Fibroblast of skin of right biceps (primary cell): ENCODE results near the gene FASTK.
A peak's percentile ranks its signal among the peaks of the same experiment; 100 is the strongest.

ENCODE experiments used
- DNase-seq: peaks from one replicate; pipeline ENCODE4 v3.0.0-alpha.2; 2013

FASTK gene

DNA sequence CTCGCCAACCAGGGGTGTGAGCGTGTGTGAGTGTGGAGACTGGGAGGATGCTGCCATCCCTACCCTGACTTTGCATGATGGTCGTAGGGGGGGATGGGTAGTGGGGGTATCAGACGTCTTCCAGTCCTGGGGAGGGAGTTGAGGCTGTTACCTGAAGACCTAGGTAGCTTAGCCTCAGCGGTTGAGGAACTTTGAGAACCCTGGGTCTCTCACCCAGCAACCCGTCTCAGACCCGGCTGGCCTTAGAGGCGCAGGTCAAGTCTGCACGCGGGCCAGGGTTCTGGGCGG, 18.6 kb downstream of the FASTK start:
- DNase-seq, result no peak

DNA sequence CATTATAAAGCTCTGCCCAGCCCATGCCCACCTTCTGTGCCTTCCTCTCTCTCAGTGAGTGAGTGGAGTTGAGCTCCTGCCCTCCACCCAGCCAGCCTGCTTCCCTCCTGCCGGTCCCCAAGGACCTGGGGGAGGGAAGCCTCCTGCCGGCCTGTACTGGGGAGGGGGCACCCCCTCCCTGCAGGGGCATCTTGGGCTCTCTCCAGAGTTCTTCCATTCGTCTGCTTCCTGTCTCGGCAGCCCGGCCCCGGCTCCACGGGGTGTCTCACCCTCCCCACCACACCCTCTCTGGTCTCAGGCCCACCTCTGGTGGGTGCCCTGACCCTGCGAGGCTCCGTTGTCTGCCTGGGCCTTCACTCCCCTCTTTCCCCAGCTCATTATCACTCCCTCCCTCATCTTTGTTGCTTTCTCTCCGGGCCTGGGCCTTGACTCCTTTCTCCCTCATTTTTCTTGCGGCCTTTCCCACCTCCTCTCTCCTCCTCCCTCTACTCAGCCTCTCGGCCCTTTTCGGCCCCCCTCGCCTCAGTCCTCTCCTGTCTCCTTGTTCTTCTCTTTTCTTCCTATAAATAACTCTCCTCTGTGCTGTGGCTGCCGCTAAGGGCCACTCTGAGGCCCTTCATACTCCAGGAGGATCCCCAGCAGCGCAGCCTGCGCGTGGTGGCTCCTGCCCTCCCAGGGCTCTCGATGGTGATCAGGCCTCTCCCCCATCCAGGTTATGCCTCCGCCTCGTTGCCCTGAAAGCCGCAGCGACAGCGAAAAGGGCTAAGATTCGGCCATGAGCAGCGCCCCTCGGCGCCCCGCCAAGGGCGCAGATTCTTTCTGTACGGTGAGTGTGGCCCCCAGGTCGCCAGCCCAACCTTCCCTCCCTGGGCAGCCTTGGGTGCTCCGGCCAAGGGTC, 19.1 kb downstream of the FASTK start:
- DNase-seq, result peak; percentile 32

DNA sequence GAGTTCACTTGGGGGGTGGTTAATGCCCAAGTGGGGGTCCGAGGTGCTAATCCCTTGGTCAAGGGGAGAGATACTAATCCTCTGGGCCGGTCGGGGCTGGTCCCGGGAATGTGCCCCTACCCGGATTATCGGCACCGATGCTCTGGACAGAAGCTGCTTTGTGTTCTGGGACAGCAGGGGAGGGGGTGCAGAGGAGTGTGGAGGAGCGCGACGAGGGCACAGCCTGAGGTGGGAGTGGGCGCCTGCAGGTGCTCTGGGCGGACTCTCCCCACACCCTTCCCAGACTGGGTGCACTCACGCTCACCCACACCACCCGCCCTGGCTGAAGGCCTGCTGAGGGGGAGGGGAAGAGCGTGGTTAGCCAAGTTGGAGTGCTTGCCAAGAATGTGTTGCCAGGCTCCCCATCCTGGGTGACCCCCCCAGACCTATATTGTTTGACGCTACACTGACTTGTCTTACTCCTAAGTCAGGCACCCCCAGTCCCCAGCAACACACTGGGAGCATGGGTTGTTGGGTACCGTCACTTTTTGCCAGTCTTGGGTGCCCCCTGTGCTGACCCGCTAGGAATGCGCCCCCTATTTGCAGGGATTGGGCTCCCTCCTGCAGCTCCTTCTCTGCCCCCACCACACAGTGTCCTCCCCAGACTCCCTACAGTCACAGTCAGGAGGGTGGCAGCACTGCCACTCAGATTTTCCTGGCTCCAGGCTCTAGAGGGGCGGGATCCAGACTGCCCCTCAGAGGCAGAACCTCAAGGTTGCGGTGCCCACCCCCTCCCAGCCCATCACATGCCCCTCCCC, 20.0 kb downstream of the FASTK start:
- DNase-seq, result peak; percentile 27

DNA sequence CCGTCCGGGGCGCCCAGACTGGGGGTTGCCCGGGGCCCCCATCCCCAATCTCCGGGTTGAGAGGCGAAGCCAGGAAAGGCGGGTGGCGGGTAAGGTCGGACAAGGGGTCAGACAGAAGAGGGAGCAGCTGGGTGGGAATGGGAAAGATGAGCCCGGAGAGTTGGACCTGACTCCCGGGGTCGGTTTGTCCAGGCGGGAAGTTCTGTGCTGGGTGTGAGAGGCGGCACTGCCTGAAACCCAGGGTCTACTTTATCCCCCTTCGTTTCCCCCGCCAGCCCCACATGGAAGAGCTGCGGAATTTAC, 20.5 kb downstream of the FASTK start:
- no peak for DNase-seq

DNA sequence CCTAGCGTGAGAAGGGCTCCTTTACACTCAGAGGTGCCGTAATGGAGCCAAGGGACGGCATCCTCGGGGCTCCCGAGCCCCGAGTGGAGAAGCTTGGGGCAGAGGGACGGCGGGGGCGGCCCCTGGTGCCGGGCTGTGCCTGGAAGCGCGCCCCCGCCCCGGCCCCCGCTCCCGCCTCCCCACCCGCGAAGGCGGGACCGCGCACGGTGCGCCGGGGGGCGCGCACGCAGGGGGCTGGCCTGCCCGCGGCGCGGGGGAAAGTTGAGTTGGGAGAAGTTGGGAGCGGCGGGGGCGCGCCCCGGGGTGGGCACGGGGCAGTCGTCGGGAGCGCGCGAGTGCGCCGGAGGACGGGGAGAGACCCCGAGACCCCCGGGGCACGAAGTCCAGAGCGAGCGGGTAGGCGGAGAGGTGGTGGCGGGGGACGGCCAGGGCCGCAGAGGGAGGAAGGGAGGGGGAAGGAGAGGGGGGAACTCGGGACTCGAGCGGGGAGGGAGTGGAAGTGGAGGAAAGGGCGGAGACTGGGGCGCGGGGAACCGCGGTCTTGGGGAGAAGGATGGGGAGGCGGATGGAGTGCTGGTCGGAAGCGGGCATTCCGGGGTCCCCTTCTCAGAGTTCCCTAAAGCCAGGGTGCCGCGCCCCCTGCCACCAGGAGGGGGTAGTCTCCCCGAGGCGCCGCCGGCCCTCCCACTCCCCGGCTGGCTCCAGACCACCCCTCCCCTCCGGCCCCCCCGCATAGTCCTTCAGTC, 21.1 kb downstream of the FASTK start, which contains the start of gene SLC4A2:
TSS of gene SLC4A2 (plus strand) at position 223 of the 746 bp plus-strand sequence. CDS start 2,399 bp downstream, outside the sequence.
- DNase-seq, result peak; percentile 82

DNA sequence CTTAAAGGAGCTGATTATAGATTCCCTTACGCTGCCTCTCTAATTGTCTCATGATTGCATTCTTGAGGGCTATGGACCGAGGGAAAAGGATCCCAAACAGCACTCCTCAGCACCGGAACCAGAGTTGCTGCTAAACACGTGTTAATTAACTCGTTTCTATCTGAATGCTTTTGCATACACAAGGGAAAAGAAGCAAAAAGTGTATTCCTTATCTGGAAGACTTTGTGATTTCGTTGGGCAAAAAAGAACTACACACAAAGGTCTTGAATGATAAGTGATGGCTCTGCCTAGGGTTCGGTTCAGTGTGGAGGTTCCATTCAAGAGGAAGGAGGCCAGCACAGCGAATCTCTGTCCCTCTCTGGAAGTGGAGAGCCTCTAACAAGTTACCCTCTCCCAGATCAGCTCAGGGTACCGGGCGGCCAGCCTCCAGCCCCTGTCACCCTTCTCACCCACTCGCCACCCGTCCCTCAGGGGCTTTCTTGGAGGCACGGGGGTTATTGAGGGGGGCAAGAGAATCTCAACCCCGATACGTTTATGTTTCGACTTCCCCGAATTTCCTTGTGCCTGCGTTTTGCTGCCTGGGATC, 21.7 kb downstream of the FASTK start:
- no peak for DNase-seq

DNA sequence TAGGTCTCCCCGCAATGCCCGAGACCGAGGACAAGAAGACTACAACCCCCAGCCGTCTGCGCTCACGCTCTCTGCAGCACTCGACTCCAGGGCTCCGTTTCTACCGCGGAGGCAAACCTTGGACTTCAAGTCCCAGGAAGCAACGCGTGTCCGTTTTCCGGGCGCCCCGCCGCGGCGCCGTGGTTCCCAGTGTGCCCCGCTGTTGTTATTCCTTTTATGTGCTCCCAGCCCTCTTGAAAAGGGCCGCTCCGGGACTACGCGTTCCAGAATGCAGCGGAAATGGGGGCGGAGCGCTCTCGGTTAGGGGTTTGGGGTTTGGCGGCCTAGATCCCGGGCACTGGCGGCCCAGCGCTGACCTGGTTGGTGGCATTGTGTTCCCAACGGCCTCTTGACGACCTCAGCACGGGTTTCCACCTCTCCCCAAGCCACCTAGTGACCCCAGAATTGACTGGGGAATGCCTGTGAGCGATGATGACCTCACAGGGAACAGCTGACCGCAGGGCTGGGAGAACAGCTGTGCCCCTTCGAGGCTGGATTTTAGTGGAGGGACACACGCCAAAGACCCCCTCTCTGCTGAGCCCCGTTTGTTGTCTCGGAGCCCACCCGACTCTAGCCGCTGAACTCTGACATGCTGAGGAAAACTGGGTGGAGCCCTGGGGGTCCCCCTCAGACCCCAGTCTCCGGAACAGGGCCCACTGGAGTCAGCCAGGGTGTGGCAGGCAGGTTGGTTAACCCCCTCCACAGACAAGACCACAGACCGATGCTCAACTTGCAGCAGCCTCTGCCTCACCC, 22.4 kb downstream of the FASTK start:
- DNase-seq, result peak; percentile 100

DNA sequence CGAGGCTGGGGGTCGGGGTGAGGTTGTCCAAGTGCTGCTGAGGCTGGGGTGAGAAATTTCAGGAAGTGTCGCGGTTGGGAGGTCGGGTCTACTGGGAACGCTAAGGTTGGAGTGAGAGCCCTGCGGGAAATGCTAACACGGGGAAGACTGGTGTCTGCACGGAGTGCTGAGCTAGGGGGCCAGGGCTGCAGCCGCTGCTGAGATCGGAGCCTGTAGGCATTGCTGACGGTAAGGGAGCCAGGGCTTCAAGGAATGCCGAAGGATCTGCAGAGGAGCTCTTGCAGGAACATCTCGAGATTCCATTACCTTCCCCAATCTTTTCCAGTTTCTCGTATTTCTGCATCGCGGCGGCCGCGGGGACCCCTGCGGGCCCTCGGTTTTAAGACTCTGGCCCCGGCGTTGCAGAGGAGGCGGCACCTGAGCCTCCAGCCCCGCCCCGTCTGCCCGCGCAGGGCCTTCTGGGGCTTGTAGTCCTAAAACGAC, 23.1 kb downstream of the FASTK start, which contains the start of gene CDK5:
TSS of gene CDK5 (minus strand) at position 392 of the 483 bp plus-strand sequence. CDS start at position 343, 49 bp downstream.
- peak; percentile 26 for DNase-seq

DNA sequence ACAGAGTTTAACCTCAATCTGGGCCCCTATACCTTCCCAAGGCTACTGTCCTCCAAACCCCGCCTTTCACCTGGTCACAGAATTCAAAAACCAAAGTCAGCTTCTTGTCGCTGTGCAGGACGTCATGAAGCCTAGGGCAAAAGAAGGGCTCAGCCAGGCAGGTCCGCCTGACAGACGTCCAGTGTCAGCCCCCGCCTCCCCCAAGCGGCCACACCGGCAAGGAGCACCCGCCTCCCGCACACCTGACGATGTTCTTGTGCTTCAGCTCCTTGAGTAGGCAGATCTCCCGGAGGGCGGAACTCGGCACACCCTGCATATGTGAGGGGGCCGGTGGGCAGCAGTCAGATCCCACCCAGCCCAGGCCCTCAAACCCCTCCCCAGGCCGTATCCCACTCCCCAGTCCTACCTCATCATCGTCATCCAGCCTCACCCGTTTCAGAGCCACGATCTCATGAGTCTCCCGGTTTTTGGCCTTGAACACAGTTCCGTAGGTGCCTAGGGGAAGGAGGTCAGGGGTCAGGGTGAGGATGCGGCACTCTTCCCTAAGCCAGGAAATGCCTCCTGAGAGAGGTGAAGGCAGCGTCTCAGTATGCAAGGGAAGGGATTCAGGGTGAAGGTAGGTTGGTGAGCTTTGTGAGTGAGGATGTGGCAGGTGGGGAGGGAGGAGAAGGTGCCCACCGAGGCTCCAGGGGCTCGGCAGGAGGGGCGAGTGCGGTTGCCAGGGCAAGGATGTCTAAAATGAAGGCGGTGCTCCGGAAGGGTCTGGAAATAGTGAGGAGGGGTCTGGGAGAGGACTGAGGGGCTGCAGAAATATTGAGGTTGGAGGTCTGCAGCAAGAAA, 23.7 kb downstream of the FASTK start:
- no peak for DNase-seq

DNA sequence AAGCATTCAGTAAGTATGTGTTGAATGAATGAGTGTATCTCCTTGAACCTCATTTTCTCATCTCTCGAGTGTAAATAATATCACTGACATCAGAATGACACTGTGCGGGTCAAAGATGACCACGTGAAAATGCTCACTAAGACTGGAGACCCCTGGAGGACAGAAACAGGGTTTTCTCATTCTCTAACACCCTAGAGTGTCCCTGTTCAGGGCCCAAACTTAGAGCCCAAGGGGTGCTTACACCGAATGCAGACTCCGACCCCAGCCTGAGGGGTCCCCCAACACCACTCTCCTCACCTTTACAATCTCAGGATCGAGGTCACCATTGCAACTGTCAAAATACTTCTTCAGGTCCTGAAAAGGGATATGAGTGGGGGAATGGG, 24.3 kb downstream of the FASTK start:
- DNase-seq, result no peak

DNA sequence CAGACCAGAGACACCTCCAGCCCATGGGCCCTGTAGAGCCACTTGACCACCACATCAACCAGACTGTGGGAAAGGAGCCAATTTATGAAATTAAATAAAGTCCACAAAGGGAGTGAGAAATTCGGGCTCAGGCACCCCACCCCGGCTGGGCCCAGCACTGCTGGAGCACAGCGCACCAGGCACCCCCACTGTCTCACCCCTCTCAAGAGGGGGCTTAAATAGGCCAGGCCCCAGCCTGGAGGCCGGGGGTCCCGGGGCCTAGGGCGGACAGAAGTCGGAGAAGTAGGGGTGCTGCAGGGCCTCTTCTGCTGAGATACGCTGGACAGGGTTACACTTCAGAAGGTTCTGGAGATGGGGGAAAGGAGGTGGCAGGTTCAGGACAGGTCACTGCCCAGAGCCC, 26.9 kb downstream of the FASTK start:
- DNase-seq, result no peak

DNA sequence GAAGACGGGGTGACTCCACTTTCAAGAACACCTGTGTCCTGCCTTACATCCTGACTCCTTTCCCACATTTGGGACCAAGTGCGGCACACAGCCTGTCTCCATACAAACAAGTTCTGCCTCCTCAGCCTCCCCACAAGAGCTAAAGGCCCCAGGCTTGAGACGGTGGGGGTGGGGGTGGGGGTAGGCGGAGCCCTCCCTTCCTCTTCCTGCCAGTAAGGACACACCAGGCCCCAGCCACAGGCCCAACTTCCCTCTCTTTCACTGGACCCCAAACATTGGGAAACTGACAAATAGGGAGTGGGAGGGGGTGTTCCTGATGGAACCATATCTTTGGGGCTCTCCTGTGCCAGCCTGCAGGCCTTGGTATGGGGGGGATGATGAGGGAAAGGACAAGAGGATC, 27.5 kb downstream of the FASTK start:
- DNase-seq, result no peak

DNA sequence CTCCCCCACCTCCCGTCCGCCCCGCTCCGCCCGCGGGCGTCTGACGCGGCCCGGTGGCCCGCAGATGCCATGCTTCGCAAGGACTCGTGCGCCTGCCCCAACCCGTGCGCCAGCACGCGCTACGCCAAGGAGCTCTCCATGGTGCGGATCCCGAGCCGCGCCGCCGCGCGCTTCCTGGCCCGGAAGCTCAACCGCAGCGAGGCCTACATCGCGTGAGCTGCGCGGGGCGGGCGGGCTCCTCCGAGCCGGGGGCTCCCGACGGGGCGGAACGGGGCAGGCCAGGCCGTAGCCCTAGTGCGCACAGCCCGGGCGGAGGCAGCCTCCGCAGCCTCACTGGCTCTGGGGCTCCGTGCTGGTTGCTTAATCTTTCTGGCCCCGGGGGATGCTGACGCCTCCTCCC, 29.5 kb downstream of the FASTK start:
- DNase-seq, result peak; percentile 69

DNA sequence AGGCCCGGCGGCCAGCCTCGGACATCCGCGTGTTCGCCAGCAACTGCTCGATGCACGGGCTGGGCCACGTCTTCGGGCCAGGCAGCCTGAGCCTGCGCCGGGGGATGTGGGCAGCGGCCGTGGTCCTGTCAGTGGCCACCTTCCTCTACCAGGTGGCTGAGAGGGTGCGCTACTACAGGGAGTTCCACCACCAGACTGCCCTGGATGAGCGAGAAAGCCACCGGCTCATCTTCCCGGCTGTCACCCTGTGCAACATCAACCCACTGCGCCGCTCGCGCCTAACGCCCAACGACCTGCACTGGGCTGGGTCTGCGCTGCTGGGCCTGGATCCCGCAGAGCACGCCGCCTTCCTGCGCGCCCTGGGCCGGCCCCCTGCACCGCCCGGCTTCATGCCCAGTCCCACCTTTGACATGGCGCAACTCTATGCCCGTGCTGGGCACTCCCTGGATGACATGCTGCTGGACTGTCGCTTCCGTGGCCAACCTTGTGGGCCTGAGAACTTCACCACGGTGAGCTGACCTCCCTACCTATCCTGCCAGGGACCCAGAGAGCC, 31.6 kb downstream of the FASTK start:
- DNase-seq, result no peak

DNA sequence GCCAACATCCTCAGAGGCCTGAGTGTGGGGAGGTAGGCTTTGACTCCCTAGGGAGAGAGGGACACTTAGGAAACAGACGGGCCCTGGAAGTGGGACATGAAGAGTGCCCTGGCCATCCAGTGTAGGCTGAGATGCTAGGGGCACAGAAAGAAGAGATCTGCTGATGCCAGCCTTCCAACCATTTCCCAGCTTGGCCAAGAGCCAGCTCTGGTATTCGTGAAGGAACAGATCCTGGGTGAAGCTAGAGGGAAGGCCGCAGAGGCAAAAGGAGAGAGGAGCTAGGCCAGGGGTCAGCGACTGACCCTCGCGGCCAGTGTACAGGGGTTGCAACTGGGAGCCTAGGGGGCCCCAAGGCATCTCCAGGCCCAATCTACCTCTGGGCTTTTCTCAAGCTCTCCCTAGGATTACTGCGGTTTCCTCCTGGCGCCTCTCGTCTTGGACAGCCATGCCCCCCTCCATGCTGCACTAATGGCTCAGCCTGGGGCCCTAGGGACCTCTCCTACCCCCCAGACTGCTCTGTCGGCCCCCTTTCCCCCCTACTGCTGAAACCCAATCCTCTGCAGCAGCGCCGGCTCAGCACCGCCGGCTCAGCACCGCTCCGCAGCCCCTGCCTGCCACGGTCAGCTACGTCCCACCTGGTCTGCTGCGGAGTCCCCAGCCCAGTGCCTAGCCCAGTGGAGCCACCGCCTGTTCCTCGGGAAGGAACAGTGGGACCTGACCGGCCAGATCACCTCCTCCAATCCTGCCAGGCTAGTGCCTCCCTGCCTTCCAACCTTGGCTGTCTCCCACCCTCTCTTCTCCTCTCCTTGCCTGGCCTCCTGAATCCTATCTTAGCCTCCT, 32.4 kb downstream of the FASTK start, which contains the start of gene ASIC3:
TSS of gene ASIC3 (plus strand) at position 556 of the 840 bp plus-strand sequence. CDS start 355 bp downstream, outside the sequence.
- DNase-seq, result no peak

DNA sequence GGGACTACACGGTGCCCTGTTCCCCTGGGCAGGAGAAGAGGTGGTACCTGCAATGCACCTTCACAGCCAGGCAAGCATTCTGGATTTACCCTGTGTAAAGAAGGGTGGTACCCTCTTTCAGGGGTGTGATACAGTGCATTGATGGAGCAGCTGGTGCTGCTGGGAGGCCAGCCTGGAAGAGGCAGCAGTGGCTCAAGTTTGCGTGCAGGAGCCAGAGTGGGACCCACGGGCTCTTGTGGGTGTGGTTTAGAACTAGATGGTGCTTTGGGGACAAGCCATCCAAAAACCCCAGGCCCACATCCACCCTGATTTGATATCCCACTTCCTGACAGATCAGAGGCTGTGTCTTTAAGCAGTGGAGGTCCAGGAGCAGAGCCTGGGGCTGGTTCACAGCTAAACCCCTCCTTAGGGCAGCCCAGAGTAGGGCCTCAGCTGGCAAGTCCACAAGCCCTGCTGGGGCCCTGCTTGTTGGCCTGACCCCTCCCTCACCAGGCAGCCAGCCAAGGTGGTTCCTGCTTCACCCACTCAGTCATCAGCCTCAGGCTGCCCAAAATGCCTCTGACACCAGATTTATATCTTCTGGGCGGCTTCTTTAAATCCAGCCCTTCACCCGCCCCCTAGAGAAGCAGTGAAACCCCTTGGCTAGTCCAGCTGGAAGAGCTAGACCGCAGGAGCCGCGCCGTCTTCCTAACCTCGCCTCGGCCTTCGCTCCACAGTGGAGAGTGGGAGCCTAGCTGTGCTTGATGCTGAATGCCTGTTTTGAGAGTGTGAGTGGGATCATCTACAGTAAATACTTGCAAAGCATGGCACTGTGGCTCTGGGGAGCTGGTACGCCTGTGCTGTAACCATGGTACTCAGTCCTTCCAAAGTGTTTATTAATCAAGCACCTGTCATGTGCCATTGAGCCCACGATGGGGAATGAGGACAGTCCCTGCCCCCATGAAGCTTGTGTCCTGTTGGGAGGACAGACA, 33.7 kb downstream of the FASTK start:
- DNase-seq, result peak; percentile 53

DNA sequence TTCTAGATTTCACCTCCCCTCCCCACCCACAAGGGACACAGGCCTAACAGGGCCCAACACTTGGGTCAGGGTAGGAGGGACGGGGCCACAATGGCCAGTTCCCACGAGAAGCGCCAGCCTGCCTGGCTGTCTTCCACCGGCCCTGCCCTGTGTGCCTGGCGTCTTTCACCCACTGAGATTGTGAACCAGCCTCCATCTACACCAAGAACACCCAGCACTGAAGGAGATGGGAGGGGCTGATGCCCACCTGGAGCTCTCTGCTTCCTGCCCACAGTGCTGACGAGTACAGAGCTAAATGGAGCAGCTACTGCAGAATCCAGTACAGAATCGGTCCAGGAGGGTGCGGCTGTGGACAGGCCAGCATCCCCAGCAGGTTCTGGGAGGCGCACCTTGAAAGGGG, 34.6 kb downstream of the FASTK start:
- no peak for DNase-seq

DNA sequence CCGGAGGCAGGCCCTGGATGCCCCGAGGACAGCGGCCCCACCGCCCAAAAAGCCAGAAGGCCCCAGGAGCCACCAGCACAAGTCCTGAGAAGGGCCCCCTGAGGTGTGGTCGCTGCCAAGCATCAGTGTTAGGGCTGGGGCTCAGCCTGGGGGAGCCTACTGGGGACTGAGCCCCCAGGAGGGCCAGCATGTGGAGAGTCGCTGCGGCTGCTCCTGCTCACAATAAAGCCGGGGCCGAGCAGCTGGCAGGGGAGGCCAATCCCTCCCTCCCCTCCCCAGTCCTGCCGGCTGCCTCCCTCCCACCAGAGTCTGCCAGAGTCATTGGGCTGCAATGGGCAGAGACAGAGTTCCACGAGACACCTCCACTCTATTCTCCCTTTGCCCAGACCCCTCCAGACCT, 35.3 kb downstream of the FASTK start:
- DNase-seq, result no peak
